IMR-90 (cell line): ENCODE results near the gene PKNOX1. TPM values are rescaled to one million over a fixed set of nuclear protein-coding genes. Genes with fewer than 3 reads are reported as not detected.
"Not testable (repeated sequence)": the region's sequence is repeated elsewhere in the genome, so short reads cannot be mapped to it uniquely, and the experiment has no call there.

ENCODE experiments used
- ATAC-seq: fragments of 200-7000 bp; cut with Tn5 transposase; 2 replicates; pipeline ENCODE4 v1.9.1; 2020; ENCODE audit warnings: low read depth, mild to moderate bottlenecking, moderate library complexity
- BruUV-seq: library from RNA; stranded (reverse); fragments of 400-500 nt; replicated peaks from 2 replicates; lab custom pipeline; 2021; lab: Mats Ljungman, UMichigan
- CTCF ChIA-PET: fragments of 300-600 bp; formaldehyde crosslinking; extraction: SDS; loops from one replicate; lab custom pipeline; 2021; ENCODE audit warnings: antibody characterized with exemption; lab: Yijun Ruan, JAX
- POLR2A ChIA-PET: fragments of 300-600 bp; sonication (Branson Sonifier 250); formaldehyde crosslinking; loops from one replicate; lab custom pipeline; 2022; ENCODE audit warnings: antibody characterized with exemption; ENCODE audit not compliant: unreplicated experiment; lab: Charles Lee
- DNase-seq: peaks from one replicate; pipeline ENCODE4 v3.0.0; 2013
- H2AFZ ChIP-seq: replicated peaks from 2 replicates; pipeline ENCODE3; 2013; ENCODE audit warnings: low read length, mild to moderate bottlenecking; ENCODE audit not compliant: poor library complexity
- H2AK5ac ChIP-seq: 2 replicates; pipeline ENCODE4 v1.6.1; 2013; ENCODE audit warnings: low read depth, low read length, inconsistent platforms
- H2AK9ac ChIP-seq: replicated peaks from 2 replicates; pipeline ENCODE3; 2013; ENCODE audit warnings: mild to moderate bottlenecking, low read depth, low read length, moderate library complexity; ENCODE audit not compliant: poor library complexity
- H2BK120ac ChIP-seq: 2 replicates; pipeline ENCODE4 v1.6.1; 2013; ENCODE audit warnings: low read depth, low read length, inconsistent platforms
- H2BK15ac ChIP-seq: 3 replicates; pipeline ENCODE4 v1.6.1; 2013; ENCODE audit warnings: low read depth, low read length, inconsistent platforms
- H2BK20ac ChIP-seq: 2 replicates; pipeline ENCODE4 v1.6.1; 2013; ENCODE audit warnings: low read depth, mild to moderate bottlenecking, inconsistent platforms, low read length, moderate library complexity
- H2BK5ac ChIP-seq: 2 replicates; pipeline ENCODE4 v1.6.1; 2013; ENCODE audit warnings: mild to moderate bottlenecking, low read depth, low read length, inconsistent platforms; ENCODE audit not compliant: poor library complexity, severe bottlenecking
- H3K14ac ChIP-seq: replicated peaks from 2 replicates; pipeline ENCODE4 v1.6.1; 2013; ENCODE audit warnings: low read depth, low read length, inconsistent platforms
- H3K18ac ChIP-seq: 2 replicates; pipeline ENCODE4 v1.6.1; 2013; ENCODE audit warnings: low read depth, low read length, control low read depth
- H3K23ac ChIP-seq: 2 replicates; pipeline ENCODE4 v1.6.1; 2013; ENCODE audit warnings: low read depth, low read length, inconsistent platforms
- H3K27ac ChIP-seq: 2 replicates; pipeline ENCODE4 v1.5.1; 2013; ENCODE audit warnings: mild to moderate bottlenecking, control low read depth, low read length; ENCODE audit not compliant: insufficient read depth
- H3K27me3 ChIP-seq: 2 replicates; pipeline ENCODE4 v1.6.1; 2013; ENCODE audit warnings: low read length; ENCODE audit not compliant: control insufficient read depth, insufficient read depth
- H3K36me3 ChIP-seq: 2 replicates; pipeline ENCODE4 v1.6.1; 2013; ENCODE audit warnings: low read length, mixed read lengths; ENCODE audit not compliant: control insufficient read depth, insufficient read depth
- H3K4ac ChIP-seq: 2 replicates; pipeline ENCODE4 v1.6.1; 2013; ENCODE audit warnings: low read depth, low read length, inconsistent platforms
- H3K4me1 ChIP-seq: 2 replicates; pipeline ENCODE4 v1.6.1; 2013; ENCODE audit warnings: low read length, mixed read lengths; ENCODE audit not compliant: control insufficient read depth, insufficient read depth
- H3K4me2 ChIP-seq: 2 replicates; pipeline ENCODE4 v1.6.1; 2013; ENCODE audit warnings: low read depth, mild to moderate bottlenecking, control low read depth, low read length, moderate library complexity
- H3K4me3 ChIP-seq: 2 replicates; pipeline ENCODE4 v1.5.1; 2013; ENCODE audit warnings: low read depth, mild to moderate bottlenecking, control low read depth, low read length, moderate library complexity; ENCODE audit not compliant: insufficient read depth
- H3K56ac ChIP-seq: 2 replicates; pipeline ENCODE4 v1.6.1; 2013; ENCODE audit warnings: low read length, inconsistent platforms; ENCODE audit not compliant: insufficient read depth; ENCODE audit errors: extremely low read depth
- H3K79me1 ChIP-seq, 2 experiments: 2 replicates each; pipeline ENCODE4 v1.6.1; 2013; ENCODE audit warnings: low read length in 2 of 2, inconsistent platforms in 1 of 2, low read depth in 1 of 2
- H3K9ac ChIP-seq: 2 replicates; pipeline ENCODE4 v1.6.1; 2013; ENCODE audit warnings: low read depth, low read length, control low read depth
- H3K9me1 ChIP-seq: 2 replicates; pipeline ENCODE4 v1.6.1; 2013; ENCODE audit warnings: low read length, inconsistent platforms; ENCODE audit not compliant: insufficient read depth
- H3K9me3 ChIP-seq: 2 replicates; pipeline ENCODE4 v1.6.1; 2013; ENCODE audit warnings: low read length; ENCODE audit not compliant: control insufficient read depth, insufficient read depth
- H4K20me1 ChIP-seq: 2 replicates; pipeline ENCODE4 v1.6.1; 2013; ENCODE audit warnings: low read length, inconsistent platforms; ENCODE audit not compliant: insufficient read depth
- H4K5ac ChIP-seq: 2 replicates; pipeline ENCODE4 v1.6.1; 2013; ENCODE audit warnings: mild to moderate bottlenecking, low read depth, low read length, control low read depth
- H4K8ac ChIP-seq, 2 experiments: 2 replicates each; pipeline ENCODE4 v1.6.1; 2013; ENCODE audit warnings: low read depth in 2 of 2, low read length in 2 of 2, control low read depth in 1 of 2, inconsistent platforms in 1 of 2
- H4K91ac ChIP-seq: 2 replicates; pipeline ENCODE4 v1.6.1; 2013; ENCODE audit warnings: low read depth, low read length, inconsistent platforms; ENCODE audit not compliant: insufficient read depth
- WGBS, 2 experiments: methylation state at CpG; one replicate each; pipeline versions ENCODE4 v1.1.5 to v1.1.7; 2013; ENCODE audit warnings: missing lambda C conversion rate in 2 of 2; ENCODE audit not compliant: insufficient read length in 1 of 2; ENCODE audit errors: extremely low coverage in 2 of 2; 5-methylcytosine and 5-hydroxymethylcytosine counted together
- dilution Hi-C: fragments of 300-500 bp; cut with HindIII; formaldehyde crosslinking; loops from one replicate; pipeline ENCODE4 v1.14.3; 2018; ENCODE audit warnings: low sequenced_read_pairs; ENCODE audit not compliant: unreplicated experiment
- in situ Hi-C: fragments of 300-500 bp; cut with MboI; formaldehyde crosslinking; loops from 3 replicates; pipeline ENCODE4 v1.14.3; 2019; ENCODE audit warnings: low sequenced_read_pairs, inconsistent platforms, mixed read lengths
- intact Hi-C: fragments of 100-400 bp; cut with micrococcal nuclease; formaldehyde crosslinking; loops from 2 replicates; pipeline ENCODE4 v1.10.0; 2022
- polyA plus RNA-seq, 3 experiments: library from polyadenylated mRNA; depleted of rRNA; stranded (reverse); fragments of >200 nt; gene quantifications; 2 replicates each; pipeline ENCODE4 v1.2.3, GENCODE V29; 2012; ENCODE audit warnings: low replicate concordance in 1 of 3
- total RNA-seq: library from RNA; depleted of rRNA; stranded (reverse); fragments of >200 nt; gene quantifications from 2 replicates; pipeline ENCODE4 v1.2.3, GENCODE V29; 2012

The PKNOX1 gene
- total and polyA plus RNA-seq, 2 of the 4 experiments (the other 2 are of a cell fraction) = 35.0 to 61.0 TPM

- H2BK15ac ChIP-seq, H4K20me1 ChIP-seq, H3K9me3 ChIP-seq, H3K4ac ChIP-seq, H3K18ac ChIP-seq, H3K27ac ChIP-seq, H3K4me3 ChIP-seq, intact Hi-C loops, H3K27me3 ChIP-seq, H3K36me3 ChIP-seq, H3K4me1 ChIP-seq, BruUV-seq, H4K5ac ChIP-seq, H2BK20ac ChIP-seq, H2AK5ac ChIP-seq, H2AK9ac ChIP-seq, ATAC-seq, H3K14ac ChIP-seq, POLR2A ChIA-PET, H3K23ac ChIP-seq, H3K9ac ChIP-seq, H3K56ac ChIP-seq, DNase-seq, H3K4me2 ChIP-seq, CTCF ChIA-PET, H4K8ac ChIP-seq, in situ Hi-C loops, H2AFZ ChIP-seq, H2BK120ac ChIP-seq, H2BK5ac ChIP-seq, H4K91ac ChIP-seq, dilution Hi-C loops: not testable (repeated sequence)
- Histone ChIP-seq H3K9me1 (peaks cover 13% of the 10 kb centered on the region), H3K79me1 (peaks cover 44 to 75% of the 10 kb centered on the region in 2 experiments)
- 100% methylated on average over 1 of the region's 2 CpGs; no CpG with 5 or more reads in 1 of the 2 experiments for WGBS, 2 experiments
Measured at GRCh38 chr21:43000041-43000440, 25.7 kb downstream of the PKNOX1 start.
